GM21381 (cell line): ENCODE results near the gene OR1L1.

Experiments used
- ATAC-seq: cut with Tn5 transposase; IDR thresholded peaks from one replicate; pipeline ENCODE4 v1.9.1; 2021; ENCODE audit warnings: mild to moderate bottlenecking, moderate library complexity; ENCODE audit not compliant: unreplicated experiment

Gene OR1L1, protein sequence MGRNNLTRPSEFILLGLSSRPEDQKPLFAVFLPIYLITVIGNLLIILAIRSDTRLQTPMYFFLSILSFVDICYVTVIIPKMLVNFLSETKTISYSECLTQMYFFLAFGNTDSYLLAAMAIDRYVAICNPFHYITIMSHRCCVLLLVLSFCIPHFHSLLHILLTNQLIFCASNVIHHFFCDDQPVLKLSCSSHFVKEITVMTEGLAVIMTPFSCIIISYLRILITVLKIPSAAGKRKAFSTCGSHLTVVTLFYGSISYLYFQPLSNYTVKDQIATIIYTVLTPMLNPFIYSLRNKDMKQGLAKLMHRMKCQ

DNA sequence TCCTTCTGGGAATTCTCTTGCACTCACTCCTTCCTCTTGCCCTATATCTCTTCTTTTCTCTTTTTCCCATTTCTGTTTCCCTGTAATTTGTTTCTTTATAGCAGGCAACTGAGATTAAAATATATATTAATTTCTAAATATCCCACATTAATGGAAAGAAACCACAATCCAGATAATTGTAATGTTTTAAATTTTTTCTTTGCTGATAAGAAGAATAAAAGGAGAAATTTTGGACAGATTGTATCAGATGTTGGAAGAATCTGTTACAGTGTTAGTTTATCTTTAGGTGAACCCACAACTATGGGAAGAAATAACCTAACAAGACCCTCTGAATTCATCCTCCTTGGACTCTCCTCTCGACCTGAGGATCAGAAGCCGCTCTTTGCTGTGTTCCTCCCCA, at the start of gene OR1L1:
TSS of gene OR1L1 (plus strand) at position 301 of the 400 bp plus-strand sequence. CDS start at position 301, 0 bp downstream.
- ATAC-seq = no peak

DNA sequence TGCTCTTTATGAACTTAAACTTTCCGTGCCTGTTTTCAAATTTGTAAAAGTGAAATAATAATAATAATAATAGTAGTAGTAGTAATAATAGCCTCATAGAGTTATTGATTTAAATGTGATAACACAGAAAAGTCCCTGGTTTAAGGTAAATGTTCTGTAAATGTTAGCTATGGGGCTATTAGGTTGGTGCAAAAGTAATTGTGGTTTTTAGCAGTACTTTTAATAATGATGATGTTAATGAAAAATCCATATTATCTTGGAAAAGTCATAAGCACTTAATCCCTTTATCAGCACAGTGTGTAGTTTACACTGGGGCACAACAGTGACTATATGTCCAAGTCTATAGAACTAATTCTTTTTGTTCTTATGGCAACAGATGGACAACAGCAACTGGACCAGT, 47.2 kb upstream of the OR1L1 start, which contains the start of gene OR1Q1:
TSS of gene OR1Q1 (plus strand) at position 377 of the 400 bp plus-strand sequence. CDS start at position 377, 0 bp downstream.
- no peak for ATAC-seq

DNA sequence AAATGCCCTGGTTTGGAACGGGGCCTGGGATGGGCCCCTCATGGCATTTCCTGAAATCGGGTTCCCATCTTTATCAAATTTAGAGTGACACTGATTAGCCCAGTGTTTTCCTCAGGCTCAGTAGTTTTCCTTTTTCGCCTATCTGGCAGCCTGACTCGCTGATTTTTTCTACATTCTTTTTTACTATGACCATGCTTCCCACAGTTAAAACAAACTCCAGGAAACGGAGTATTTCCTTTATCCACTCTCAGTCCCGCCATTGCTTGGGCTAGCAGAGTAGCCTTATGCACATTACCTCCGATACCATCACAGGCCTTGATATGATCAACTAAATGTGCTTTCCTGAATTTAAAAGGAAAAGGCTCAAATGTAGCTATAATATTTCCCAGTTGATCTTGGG, 41.5 kb upstream of the OR1L1 start:
- ATAC-seq = no peak

DNA sequence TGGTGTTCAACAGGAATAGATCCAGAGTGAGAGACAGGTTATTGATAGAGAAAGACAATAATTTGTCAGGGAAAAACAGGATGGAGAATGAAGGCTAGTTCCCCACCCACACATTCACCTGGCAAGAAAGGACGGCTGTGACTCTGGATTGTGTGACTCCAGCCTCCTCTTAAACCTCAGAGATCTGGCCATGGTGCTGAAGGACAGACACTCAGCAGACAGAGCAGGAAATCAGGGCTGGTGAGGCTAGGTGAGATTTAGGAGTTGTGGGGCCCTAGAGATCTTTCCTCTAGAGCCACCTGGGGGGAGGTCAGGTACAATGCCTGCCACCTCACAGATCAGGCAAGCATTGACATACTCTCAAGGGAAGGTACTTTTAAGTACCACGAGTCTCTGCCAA, 19.3 kb upstream of the OR1L1 start:
- no peak for ATAC-seq

DNA sequence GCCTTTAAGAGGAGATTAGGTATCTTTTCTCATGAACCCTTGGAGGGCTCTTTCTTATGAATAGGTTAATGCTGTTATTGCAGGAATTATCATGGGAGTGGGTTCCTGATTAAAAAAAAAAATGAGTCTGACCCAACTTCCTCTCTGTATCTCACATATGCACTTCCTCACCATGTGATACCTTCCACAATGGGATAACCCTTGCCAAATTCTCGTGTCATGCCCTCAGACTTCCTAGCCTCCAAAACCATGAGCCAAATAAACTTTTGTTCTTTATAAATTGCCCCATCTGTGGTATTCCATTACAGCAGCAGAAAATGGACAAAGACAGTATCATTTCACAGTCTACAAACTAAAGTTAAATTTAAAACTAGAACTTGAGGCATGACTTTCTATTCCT, 5.1 kb upstream of the OR1L1 start:
- no peak for ATAC-seq

DNA sequence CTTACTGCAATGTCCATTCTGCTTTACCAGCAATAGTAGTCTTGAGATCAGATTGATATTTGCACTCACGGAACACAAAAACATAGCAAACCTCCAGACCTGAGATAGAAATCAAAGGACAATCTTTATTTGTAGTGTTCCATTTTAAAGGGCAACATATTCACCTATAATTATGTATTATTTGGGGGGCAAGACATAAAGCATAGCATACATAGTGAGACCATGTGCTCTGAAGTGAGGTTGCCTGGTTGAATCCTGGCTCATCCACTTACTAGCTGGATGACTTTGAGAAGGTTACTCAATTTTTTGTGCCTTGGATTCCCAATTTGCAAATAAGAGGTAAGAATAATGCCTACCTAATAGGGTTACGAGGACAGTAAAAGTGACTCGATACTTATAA, 4.0 kb upstream of the OR1L1 start, which contains the start of gene OR1B1:
TSS of gene OR1B1 (minus strand) at position 101 of the 400 bp plus-strand sequence.
- no peak for ATAC-seq

DNA sequence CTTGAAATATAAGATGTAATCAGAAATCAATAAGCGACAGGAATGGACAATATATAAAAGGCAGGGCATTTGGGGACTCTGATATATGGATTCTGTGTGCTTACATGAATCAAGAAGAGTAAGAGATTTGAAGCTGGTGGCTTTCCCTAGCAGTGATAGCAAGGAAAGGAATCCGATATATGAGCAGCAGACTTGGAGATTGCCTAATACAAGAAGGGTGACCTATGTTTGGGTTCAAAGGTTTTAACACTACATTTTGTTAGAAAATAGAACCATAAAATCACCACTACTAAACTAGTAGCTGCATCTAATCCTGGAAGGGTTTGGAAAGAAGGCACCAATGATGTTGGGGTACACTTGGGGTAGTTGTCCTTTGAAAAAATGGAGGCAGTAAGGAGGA, 11.0 kb downstream of the OR1L1 start:
- ATAC-seq = no peak

DNA sequence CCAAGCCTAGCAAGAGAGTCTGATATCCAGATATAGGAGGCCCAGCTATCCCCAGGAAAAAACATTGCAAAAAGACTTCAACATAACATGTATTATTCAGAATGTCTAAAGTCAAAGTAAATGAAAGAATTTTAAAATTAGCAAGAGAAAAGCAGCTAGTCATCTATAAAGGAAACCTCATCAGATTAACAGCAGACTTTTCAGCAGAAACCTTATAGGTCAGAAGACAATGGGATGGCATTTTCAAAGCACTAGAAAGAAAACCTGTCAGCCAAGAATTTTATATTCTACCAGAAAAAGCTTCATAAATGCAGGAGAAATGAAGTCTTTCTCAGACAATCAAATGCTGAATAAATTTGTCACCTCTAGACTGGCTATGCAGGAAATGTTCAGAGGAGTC, 23.3 kb downstream of the OR1L1 start:
- no peak for ATAC-seq

DNA sequence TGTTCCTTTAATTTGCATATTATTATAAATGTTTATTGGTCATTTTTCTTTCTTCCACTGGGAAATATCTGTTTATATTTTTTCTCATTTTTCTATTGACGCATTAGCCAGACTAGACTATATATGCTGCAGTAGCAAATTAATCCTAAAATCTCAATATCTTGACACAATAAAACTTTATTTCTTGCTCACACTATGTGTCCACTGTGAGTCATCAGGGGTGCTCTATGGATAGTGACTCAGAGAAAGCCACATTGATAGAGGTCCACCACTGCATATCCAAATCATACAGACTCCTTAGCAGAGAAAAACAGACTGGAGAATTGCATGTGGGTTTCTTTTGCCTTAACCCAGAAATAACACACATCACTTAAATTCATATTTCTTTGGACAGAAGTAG, 34.2 kb downstream of the OR1L1 start:
- no peak for ATAC-seq
